Fibroblast of gingiva (primary cell): ENCODE measurements around the gene GABBR2.

Experiments
- DNase-seq: peaks from one replicate; pipeline ENCODE4 v3.0.0-alpha.2; 2011; ENCODE audit warnings: low read depth

Gene GABBR2

GRCh38 chr9:98570055-98570454, 138.7 kb downstream of the GABBR2 start:
- no peak for DNase-seq

GRCh38 chr9:98569491-98569890, 139.2 kb downstream of the GABBR2 start:
- no peak for DNase-seq

GRCh38 chr9:98568909-98569469, 139.7 kb downstream of the GABBR2 start:
- DNase-seq = no peak

- no peak for DNase-seq
Observed at GRCh38 chr9:98568234-98568908, 140.4 kb downstream of the GABBR2 start.

- DNase-seq = no peak
Observed at GRCh38 chr9:98567540-98568233, 141.0 kb downstream of the GABBR2 start.

- no peak for DNase-seq
Observed at GRCh38 chr9:98565152-98566135, 143.3 kb downstream of the GABBR2 start.

- DNase-seq = no peak
Observed at GRCh38 chr9:98564714-98565113, 144.0 kb downstream of the GABBR2 start.

GRCh38 chr9:98563988-98564387, 144.7 kb downstream of the GABBR2 start:
- no peak for DNase-seq

GRCh38 chr9:98563212-98563907, 145.4 kb downstream of the GABBR2 start:
- DNase-seq = no peak

GRCh38 chr9:98559561-98559960, 149.2 kb downstream of the GABBR2 start:
- no peak for DNase-seq

GRCh38 chr9:98558575-98558974, 150.2 kb downstream of the GABBR2 start:
- no peak for DNase-seq

GRCh38 chr9:98556511-98556910, 152.2 kb downstream of the GABBR2 start:
- DNase-seq = no peak

GRCh38 chr9:98555651-98556465, 152.9 kb downstream of the GABBR2 start:
- no peak for DNase-seq

GRCh38 chr9:98554752-98555151, 154.0 kb downstream of the GABBR2 start:
- DNase-seq = no peak

GRCh38 chr9:98552331-98552730, 156.4 kb downstream of the GABBR2 start:
- no peak for DNase-seq

GRCh38 chr9:98551511-98552286, 157.0 kb downstream of the GABBR2 start:
- DNase-seq = no peak

GRCh38 chr9:98550206-98550820, 158.4 kb downstream of the GABBR2 start:
- DNase-seq = no peak

GRCh38 chr9:98549401-98549800, 159.3 kb downstream of the GABBR2 start:
- DNase-seq = no peak

- DNase-seq = no peak
Observed at GRCh38 chr9:98547606-98548005, 161.1 kb downstream of the GABBR2 start.
